Right lobe of liver (tissue), 6 donors: ENCODE data around the gene ST7. TPM values are rescaled to one million over a fixed set of nuclear protein-coding genes. Genes with fewer than 3 reads are reported as not detected.

Source experiments
- ATAC-seq, 4 donors: fragments of 200-7000 bp; cut with Tn5 transposase; one replicate each; pipeline ENCODE4 v1.9.1; 2020; ENCODE audit warnings: mild to moderate bottlenecking in 4 of 4, moderate library complexity in 4 of 4
- DNase-seq, 3 donors: peaks; one replicate each; pipeline ENCODE4 v3.0.0-alpha.2; 2020
- H3K27ac ChIP-seq, 3 donors: fragments of 200-600 bp; one replicate each; pipeline ENCODE4 v1.8.0; 2022
- H3K27me3 ChIP-seq, 2 donors: fragments of 200-600 bp; one replicate each; pipeline ENCODE4 v1.8.0; 2022
- H3K36me3 ChIP-seq, 4 donors: fragments of 200-600 bp; sonication (generic) in 1 of 4; one replicate each; pipeline versions ENCODE4 v1.5.1 to v1.8.0; 2017 to 2022; ENCODE audit warnings: control low read depth in 1 of 4
- H3K4me1 ChIP-seq, 4 donors: fragments of 200-600 bp; sonication (generic) in 1 of 4; one replicate each; pipeline versions ENCODE4 v1.5.1 to v1.8.0; 2017 to 2022; ENCODE audit warnings: control low read depth in 1 of 4
- H3K4me3 ChIP-seq, 3 donors: fragments of 200-600 bp; one replicate each; pipeline ENCODE4 v1.8.0; 2022
- H3K9me3 ChIP-seq, 4 donors: fragments of 200-600 bp; sonication (generic) in 1 of 4; one replicate each; pipeline versions ENCODE4 v1.5.1 to v1.8.0; 2017 to 2022; ENCODE audit warnings: control low read depth in 1 of 4
- CTCF ChIP-seq, 4 donors: fragments of 200-600 bp in 3 of 4; fragments of 450-650 bp in 1 of 4; IDR thresholded peaks; one replicate each; pipeline versions ENCODE4 v1.5.1 to v1.8.0; 2016 to 2022; ENCODE audit warnings: antibody characterized with exemption in 4 of 4, mild to moderate bottlenecking in 2 of 4
- POLR2A ChIP-seq: fragments of 450-650 bp; IDR thresholded peaks from one replicate; pipeline ENCODE4 v1.6.1; 2017; ENCODE audit warnings: antibody characterized with exemption, mild to moderate bottlenecking
- WGBS: methylation state at CpG from one replicate; pipeline ENCODE4 v1.1.6; 2018; ENCODE audit warnings: low coverage, low lambda C conversion rate; ENCODE audit not compliant: insufficient coverage; ENCODE audit errors: missing lambda C conversion rate; 5-methylcytosine and 5-hydroxymethylcytosine counted together
- intact Hi-C, 2 donors: fragments of 100-400 bp; cut with DNase I; formaldehyde crosslinking; loops; one replicate each; pipeline versions ENCODE4 v1.11.2 to v1.14.1; 2022
- total RNA-seq, 6 experiments: library from RNA; depleted of rRNA in 2 of 6; stranded (reverse); fragments of >200 nt in 2 of 6; fragmentation: NEBNext Ultra II Directional in 3 of 6; extraction: Animal tissue kit (Norgen Biotek cat#: 25700) in 3 of 6; gene quantifications; one replicate each; pipeline versions ENCODE4 v1.1.0 to v1.2.4, GENCODE V29; 2016 to 2023
- donor health status: DM: no; HTN: yes; CAD: no.
- donor health status: DM: no; HTN: no; CAD: no.
- donor health status: DM: no; HTN: no; CAD: no.
- donor health status: DM: no; HTN: yes; CAD: no.
- donor health status: DM: no; HTN: yes; CAD: no.

ST7 gene
- total RNA-seq, 6 experiments from 2014 or later, result 17.4 to 29.9 (median 22.4) TPM

GRCh38 chr7:116942504-116942903 is 10.8 kb upstream of the ST7 start:
- H3K4me1 ChIP-seq, result no peaks in the 10 kb centered on the region
- WGBS, result 55% methylated on average over 1 of the region's 2 CpGs
- no peak overlapping the region for H3K4me3 ChIP-seq
- intact Hi-C loops, result no loop called here
- H3K27ac ChIP-seq, result no peak overlapping the region
- ATAC-seq (no peak), DNase-seq (no peak)
- H3K27me3 ChIP-seq, result no peaks in the 10 kb centered on the region
- no peak for TF ChIP-seq CTCF (IDR thresholded peaks at IDR 0.05)
- no peak for TF ChIP-seq POLR2A
- H3K9me3 ChIP-seq, result no peaks in the 10 kb centered on the region
- no peaks in the 10 kb centered on the region for H3K36me3 ChIP-seq

GRCh38 chr7:116948934-116949333 is 4.4 kb upstream of the ST7 start:
- no peak overlapping the region for H3K27ac ChIP-seq
- H3K9me3 ChIP-seq, result no peaks in the 10 kb centered on the region
- TF ChIP-seq CTCF (IDR thresholded peaks at IDR 0.05) (no peak), POLR2A (no peak)
- peaks cover 0 to 5% (median 0%) of the 10 kb centered on the region in 4 donors for H3K4me1 ChIP-seq
- H3K4me3 ChIP-seq, result no peak overlapping the region
- 94% methylated on average over 2 of the region's 3 CpGs for WGBS
- DNase-seq, result no peak
- no peaks in the 10 kb centered on the region for H3K36me3 ChIP-seq
- H3K27me3 ChIP-seq, result no peaks in the 10 kb centered on the region
- intact Hi-C loops, result no loop called here
- ATAC-seq, result no peak

GRCh38 chr7:116949941-116950801 is 3.1 kb upstream of the ST7 start:
- intact Hi-C loops, result no loop called here
- WGBS, result 83% methylated on average over 4 of the region's 9 CpGs
- no peak for DNase-seq
- TF ChIP-seq POLR2A (no peak), CTCF (IDR thresholded peaks at IDR 0.05) (no peak)
- Histone ChIP-seq H3K4me3 (no peak overlapping the region), H3K4me1 (peaks cover 0 to 14% (median 2%) of the 10 kb centered on the region in 4 donors), H3K36me3 (no peaks in the 10 kb centered on the region), H3K9me3 (no peaks in the 10 kb centered on the region), H3K27ac (no peak overlapping the region), H3K27me3 (no peaks in the 10 kb centered on the region)
- ATAC-seq, result no peak

GRCh38 chr7:116950889-116951351 is 2.4 kb upstream of the ST7 start:
- H3K4me3 ChIP-seq, result no peak overlapping the region
- H3K36me3 ChIP-seq, result no peaks in the 10 kb centered on the region
- peaks cover 0 to 22% (median 2%) of the 10 kb centered on the region in 4 donors for H3K4me1 ChIP-seq
- ATAC-seq, result no peak
- H3K27ac ChIP-seq, result no peak overlapping the region
- H3K9me3 ChIP-seq, result no peaks in the 10 kb centered on the region
- DNase-seq, result no peak
- 79% methylated on average over 3 of the region's 5 CpGs for WGBS
- TF ChIP-seq CTCF (IDR thresholded peaks at IDR 0.05) (no peak), POLR2A (no peak)
- intact Hi-C loops, result no loop called here
- H3K27me3 ChIP-seq, result no peaks in the 10 kb centered on the region
